Hematopoietic multipotent progenitor cell treated with erythropoietin and hydrocortisone succinate and interleukin-3 and kit ligand, for 17 days (in vitro differentiated cells): ENCODE data around the gene GLDN.

Experiments
- DNase-seq: peaks from one replicate; pipeline ENCODE4 v3.0.0-alpha.2; 2015; ENCODE audit warnings: low spot score

Gene GLDN

GRCh38 chr15:51322621-51323296 lies 18.7 kb upstream of the GLDN start:
- DNase-seq, result no peak

GRCh38 chr15:51323749-51324148 lies 17.7 kb upstream of the GLDN start:
- DNase-seq, result no peak

GRCh38 chr15:51325167-51325566 lies 16.3 kb upstream of the GLDN start:
- DNase-seq, result no peak

GRCh38 chr15:51327081-51327480 lies 14.4 kb upstream of the GLDN start:
- no peak for DNase-seq

GRCh38 chr15:51328926-51329325 lies 12.5 kb upstream of the GLDN start:
- DNase-seq, result no peak

GRCh38 chr15:51331141-51331540 lies 10.3 kb upstream of the GLDN start:
- no peak for DNase-seq

- no peak for DNase-seq
Observed at GRCh38 chr15:51332206-51333147, 9.0 kb upstream of the GLDN start.

GRCh38 chr15:51333571-51333970 lies 7.9 kb upstream of the GLDN start:
- DNase-seq, result no peak

- no peak for DNase-seq
Observed at GRCh38 chr15:51334011-51334451, 7.4 kb upstream of the GLDN start.

GRCh38 chr15:51335087-51335486 lies 6.4 kb upstream of the GLDN start:
- DNase-seq, result no peak

- no peak for DNase-seq
Observed at GRCh38 chr15:51335538-51336410, 5.7 kb upstream of the GLDN start.

- DNase-seq, result no peak
Observed at GRCh38 chr15:51338496-51338895, 3.0 kb upstream of the GLDN start, which contains the start of gene CYP19A1. TSS of gene CYP19A1 (minus strand) at chr15:51338596. CDS start at chr15:51242912, 95,684 bp downstream.

- DNase-seq, result no peak
Observed at GRCh38 chr15:51342227-51342999, 958 bp downstream of the GLDN start.

GRCh38 chr15:51343466-51343865 lies 2.0 kb downstream of the GLDN start:
- DNase-seq, result no peak

GRCh38 chr15:51346136-51346535 lies 4.7 kb downstream of the GLDN start:
- DNase-seq, result no peak

GRCh38 chr15:51348688-51349087 lies 7.2 kb downstream of the GLDN start:
- DNase-seq, result no peak

- no peak for DNase-seq
Observed at GRCh38 chr15:51349156-51349844, 7.8 kb downstream of the GLDN start.

GRCh38 chr15:51350723-51351122 lies 9.3 kb downstream of the GLDN start:
- no peak for DNase-seq

GRCh38 chr15:51353976-51354375 lies 12.5 kb downstream of the GLDN start:
- DNase-seq, result no peak

- DNase-seq, result no peak
Observed at GRCh38 chr15:51355096-51355495, 13.6 kb downstream of the GLDN start.

- no peak for DNase-seq
Observed at GRCh38 chr15:51356147-51356546, 14.7 kb downstream of the GLDN start.
